GM23338 (cell line): ENCODE results near the gene ZDHHC7.

Experiments used
- CREB1 ChIP-seq: fragments of 250-450 bp; sonication (Bioruptor Pico); IDR thresholded peaks from 2 replicates; pipeline ENCODE4 v1.5.0; 2020; ENCODE audit warnings: low read depth, mild to moderate bottlenecking, moderate library complexity
- EZH2 ChIP-seq: fragments of 200-600 bp; sonication (generic); IDR thresholded peaks from one replicate; pipeline ENCODE4 v1.8.0; 2017; ENCODE audit warnings: antibody characterized with exemption, mild to moderate bottlenecking, low read depth; ENCODE audit not compliant: unreplicated experiment
- EZH2phosphoT487 ChIP-seq: fragments of 200-600 bp; sonication (generic); IDR thresholded peaks from one replicate; pipeline ENCODE4 v1.8.1; 2018; ENCODE audit warnings: antibody characterized with exemption; ENCODE audit not compliant: unreplicated experiment
- TF ChIP-seq, protein P1 (sequence below), 2 experiments: fragments of 200-600 bp in 1 of 2; sonication (generic) in 1 of 2; conservative IDR thresholded peaks; 2 replicates each; pipeline versions ENCODE4 v1.5.1 to v1.6.1; 2016 to 2017; ENCODE audit warnings: antibody characterized with exemption in 2 of 2, low read depth in 2 of 2, mild to moderate bottlenecking in 2 of 2, moderate library complexity in 1 of 2

GRCh38 chr16:85045077-85045476, 33.7 kb upstream of the ZDHHC7 start:
- TF ChIP-seq EZH2phosphoT487 (no peak), CREB1 (CRISPR knock-in tag) (no peak), EZH2 (no peak)
- TF ChIP-seq, protein P1, sequence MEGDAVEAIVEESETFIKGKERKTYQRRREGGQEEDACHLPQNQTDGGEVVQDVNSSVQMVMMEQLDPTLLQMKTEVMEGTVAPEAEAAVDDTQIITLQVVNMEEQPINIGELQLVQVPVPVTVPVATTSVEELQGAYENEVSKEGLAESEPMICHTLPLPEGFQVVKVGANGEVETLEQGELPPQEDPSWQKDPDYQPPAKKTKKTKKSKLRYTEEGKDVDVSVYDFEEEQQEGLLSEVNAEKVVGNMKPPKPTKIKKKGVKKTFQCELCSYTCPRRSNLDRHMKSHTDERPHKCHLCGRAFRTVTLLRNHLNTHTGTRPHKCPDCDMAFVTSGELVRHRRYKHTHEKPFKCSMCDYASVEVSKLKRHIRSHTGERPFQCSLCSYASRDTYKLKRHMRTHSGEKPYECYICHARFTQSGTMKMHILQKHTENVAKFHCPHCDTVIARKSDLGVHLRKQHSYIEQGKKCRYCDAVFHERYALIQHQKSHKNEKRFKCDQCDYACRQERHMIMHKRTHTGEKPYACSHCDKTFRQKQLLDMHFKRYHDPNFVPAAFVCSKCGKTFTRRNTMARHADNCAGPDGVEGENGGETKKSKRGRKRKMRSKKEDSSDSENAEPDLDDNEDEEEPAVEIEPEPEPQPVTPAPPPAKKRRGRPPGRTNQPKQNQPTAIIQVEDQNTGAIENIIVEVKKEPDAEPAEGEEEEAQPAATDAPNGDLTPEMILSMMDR (conservative IDR thresholded peaks at IDR 0.05; ENCODE audit: low read depth in 2 of 2), result no peak
